Melanocyte of skin (primary cell): ENCODE data around the gene RNU6-7. TPM values are rescaled to one million over a fixed set of nuclear protein-coding genes. Genes with fewer than 3 reads are reported as not detected.

Experiments
- small RNA-seq, 2 donors: library from RNA; depleted of rRNA; stranded (forward); fragments of <200 nt; gene quantifications; one replicate each; pipeline ENCODE3, GENCODE V24; 2012
- total RNA-seq, 2 donors: library from RNA; depleted of rRNA; stranded (reverse); fragments of >200 nt; gene quantifications; 2 replicates each; pipeline ENCODE4 v1.2.3, GENCODE V29; 2012

RNU6-7 gene
- not detected for total RNA-seq

DNA sequence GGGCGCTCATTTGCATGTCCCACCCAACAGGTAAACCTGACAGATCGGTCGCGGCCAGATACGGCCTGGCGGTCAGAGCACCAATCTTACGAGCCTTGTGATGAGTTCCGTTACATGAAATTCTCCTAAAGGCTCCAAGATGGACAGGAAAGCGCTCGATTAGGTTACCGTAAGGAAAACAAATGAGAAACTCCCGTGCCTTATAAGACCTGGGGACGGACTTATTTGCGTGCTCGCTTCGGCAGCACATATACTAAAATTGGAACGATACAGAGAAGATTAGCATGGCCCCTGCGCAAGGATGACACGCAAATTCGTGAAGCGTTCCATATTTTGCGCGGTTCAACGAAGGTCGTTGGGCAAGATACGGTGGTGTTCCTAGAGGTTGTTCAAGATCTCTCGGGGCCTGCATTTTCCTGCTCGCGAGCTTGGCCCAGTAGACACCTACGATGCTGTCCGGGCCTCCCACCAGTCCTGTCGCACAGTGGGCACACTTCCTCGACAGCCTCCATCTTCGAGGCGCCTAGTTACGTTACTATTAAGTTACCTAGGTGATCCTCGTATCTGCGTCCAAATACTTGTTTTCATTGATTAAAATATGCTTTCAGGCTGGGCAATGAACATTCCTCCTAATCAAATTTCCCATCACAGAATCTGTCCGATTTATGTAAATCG lies at the start of gene RNU6-7:
Gene RNU6-7, plus strand, starts transcription at position 230 of the 675 bp plus-strand sequence.

GRCh38 chr14:32202998-32203882 lies 1.4 kb downstream of the RNU6-7 start, which contains the start of gene RNU6-8:
TSS of gene RNU6-8 (minus strand) at chr14:32203269.

Small RNA genes within 50 kb of the gene (small RNA-seq; reads per million reads assigned to genes)
- gene RNU6-7, result 0.04 to 3.0 reads per million in 2 donors
- 13.6 to 14.1 reads per million in 2 donors for gene RNU6-8

Other genes starting within 250 kb of the RNU6-7 start
- 10 to 100 TPM; 72.3 to 75.7 TPM for gene ARHGAP5, start 124.7 kb upstream of the RNU6-7 start, total RNA-seq
- not detected for gene RNU6-8, start 1.2 kb downstream of the RNU6-7 start, total RNA-seq
- 10 to 100 TPM; 14.3 to 31.0 TPM for gene AKAP6, start 127.3 kb downstream of the RNU6-7 start, total RNA-seq